Lower leg skin (tissue), 4 donors: ENCODE data around the gene MAPK4. TPM values are rescaled to one million over a fixed set of nuclear protein-coding genes. Genes with fewer than 3 reads are reported as not detected.
"Not testable (repeated sequence)": the region's sequence is repeated elsewhere in the genome, so short reads cannot be mapped to it uniquely, and the experiment has no call there.

Source experiments
- DNase-seq, 2 donors: peaks; one replicate each; pipeline ENCODE4 v3.0.0-alpha.2; 2019; ENCODE audit warnings: low spot score in 2 of 2
- H3K4me3 ChIP-seq: fragments of 200-600 bp; sonication (generic); 2 replicates; pipeline ENCODE4 v1.5.1; 2017; ENCODE audit warnings: mild to moderate bottlenecking, low read depth; ENCODE audit not compliant: poor library complexity, severe bottlenecking
- CTCF ChIP-seq, 3 donors: fragments of 450-650 bp; IDR thresholded peaks; one replicate each; pipeline ENCODE4 v1.5.1; 2016; ENCODE audit warnings: antibody characterized with exemption in 3 of 3, mild to moderate bottlenecking in 3 of 3, moderate library complexity in 2 of 3
- POLR2A ChIP-seq, 2 donors: fragments of 450-650 bp; IDR thresholded peaks; one replicate each; pipeline ENCODE4 v1.6.1; 2016 to 2017; ENCODE audit warnings: antibody characterized with exemption in 2 of 2, mild to moderate bottlenecking in 1 of 2, moderate library complexity in 1 of 2
- WGBS, 2 donors: methylation state at CpG; one replicate each; pipeline ENCODE4 v1.1.5; 2018; 5-methylcytosine and 5-hydroxymethylcytosine counted together
- intact Hi-C: fragments of 100-400 bp; cut with DNase I; formaldehyde crosslinking; loops from one replicate; pipeline ENCODE4 v1.15.0; 2023; ENCODE audit warnings: low total_unique reads
- total RNA-seq, 4 donors: library from RNA; depleted of rRNA; stranded (reverse); fragments of >200 nt; gene quantifications; one replicate each; pipeline ENCODE4 v1.1.0, GENCODE V29; 2016

MAPK4 gene
- total RNA-seq, 4 donors from 2014 or later, result 0.46 to 5.3 (median 2.5) TPM

GRCh38 chr18:50606609-50607008 lies 46.7 kb downstream of the MAPK4 start:
- H3K4me3 ChIP-seq, result no peak overlapping the region
- TF ChIP-seq POLR2A (IDR thresholded peaks at IDR 0.05) (no peak), CTCF (IDR thresholded peaks at IDR 0.05) (no peak)
- 69 to 86% methylated on average over 5 of the region's 5 CpGs for WGBS, 2 donors
- intact Hi-C loops, result no loop called here
- no peak for DNase-seq

- 72 to 76% methylated on average over 5 of the region's 5 CpGs for WGBS, 2 donors
- DNase-seq, result no peak
- intact Hi-C loops, result no loop called here
- H3K4me3 ChIP-seq, result no peak overlapping the region
- TF ChIP-seq POLR2A (IDR thresholded peaks at IDR 0.05) (no peak), CTCF (IDR thresholded peaks at IDR 0.05) (no peak)
These were observed 47.6 kb downstream of the MAPK4 start for GRCh38 chr18:50607378-50607926.

GRCh38 chr18:50609171-50609570 lies 49.3 kb downstream of the MAPK4 start:
- H3K4me3 ChIP-seq, intact Hi-C loops, DNase-seq: not testable (repeated sequence)
- WGBS, 2 donors, result 92 to 93% methylated on average over 26 of the region's 26 CpGs

GRCh38 chr18:50610349-50610748 lies 50.5 kb downstream of the MAPK4 start:
- intact Hi-C loops, result no loop called here
- DNase-seq, result no peak
- 87 to 91% methylated on average over 4 of the region's 4 CpGs for WGBS, 2 donors
- H3K4me3 ChIP-seq, result no peak overlapping the region
- no peak for TF ChIP-seq POLR2A (IDR thresholded peaks at IDR 0.05)

- no peak for DNase-seq
- intact Hi-C loops, result no loop called here
- 54 to 58% methylated on average over 5 of the region's 5 CpGs for WGBS, 2 donors
- H3K4me3 ChIP-seq, result no peak overlapping the region
- no peak for TF ChIP-seq POLR2A (IDR thresholded peaks at IDR 0.05)
- no peak for TF ChIP-seq CTCF (IDR thresholded peaks at IDR 0.05)
These were observed 51.6 kb downstream of the MAPK4 start for GRCh38 chr18:50611529-50611941.

GRCh38 chr18:50614838-50615237 lies 55.0 kb downstream of the MAPK4 start:
- no peak overlapping the region for H3K4me3 ChIP-seq
- 49 to 57% methylated on average over 5 of the region's 5 CpGs for WGBS, 2 donors
- no peak for TF ChIP-seq POLR2A (IDR thresholded peaks at IDR 0.05)
- TF ChIP-seq CTCF (IDR thresholded peaks at IDR 0.05), result no peak
- intact Hi-C loops, result no loop called here
- DNase-seq, result peak in 1 of 2 donors; percentile 73

- TF ChIP-seq POLR2A (IDR thresholded peaks at IDR 0.05) (no peak), CTCF (IDR thresholded peaks at IDR 0.05) (no peak)
- no peak for DNase-seq
- H3K4me3 ChIP-seq, result no peak overlapping the region
- intact Hi-C loops, result no loop called here
- 80 to 85% methylated on average over 5 of the region's 5 CpGs for WGBS, 2 donors
These were observed 56.7 kb downstream of the MAPK4 start for GRCh38 chr18:50616484-50617048.
